HG03108 (cell line): ENCODE data around the gene SNX6.
"Not testable (repeated sequence)": the region's sequence is repeated elsewhere in the genome, so short reads cannot be mapped to it uniquely, and the experiment has no call there.

Experiments used
- ATAC-seq: cut with Tn5 transposase; IDR thresholded peaks from one replicate; pipeline ENCODE4 v1.9.1; 2021; ENCODE audit warnings: moderate library complexity; ENCODE audit not compliant: unreplicated experiment

The SNX6 gene

GRCh38 chr14:34527591-34527990 is 102.4 kb downstream of the SNX6 start:
- no peak for ATAC-seq

DNA sequence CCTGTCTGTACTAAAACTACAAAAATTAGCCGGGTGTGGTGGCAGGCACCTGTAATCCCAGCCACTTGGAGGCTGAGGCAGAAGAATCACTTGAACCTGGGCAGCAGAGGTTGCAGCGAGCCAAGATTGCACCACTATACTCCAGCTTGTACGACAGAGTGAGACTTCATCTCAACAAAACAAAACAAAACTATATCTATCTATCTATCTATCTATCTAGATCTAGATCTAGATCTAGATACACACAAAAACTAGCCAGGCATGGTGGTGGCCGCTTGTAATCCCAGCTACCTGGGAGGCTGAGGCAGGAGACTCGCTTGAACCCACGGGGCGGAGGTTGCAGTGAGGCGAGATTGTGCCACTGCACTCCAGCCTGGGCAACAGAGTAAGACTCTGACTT is 105.7 kb downstream of the SNX6 start:
- ATAC-seq: not testable (repeated sequence)

DNA sequence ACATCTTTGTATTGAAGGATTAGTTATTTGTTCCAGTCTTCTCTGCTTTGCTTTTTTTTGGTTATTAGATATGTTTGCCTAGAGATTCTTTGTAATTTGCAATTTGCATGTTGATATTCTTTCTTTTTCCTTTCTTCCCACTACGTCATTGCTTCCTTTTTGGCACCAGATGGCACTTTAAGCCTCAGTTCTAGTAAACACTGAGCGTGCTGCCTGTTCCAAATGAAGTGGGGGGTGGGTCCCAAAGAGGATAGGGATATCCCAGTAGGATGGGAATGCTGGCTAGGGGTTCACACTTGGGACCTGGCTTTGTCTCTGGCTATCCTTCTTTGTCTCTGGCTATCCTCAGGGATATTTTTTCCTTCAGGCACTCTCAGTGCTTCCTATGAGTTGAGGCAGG is 107.5 kb downstream of the SNX6 start:
- no peak for ATAC-seq

- not testable (repeated sequence) for ATAC-seq
These were observed 108.9 kb downstream of the SNX6 start for GRCh38 chr14:34521071-34521470.

GRCh38 chr14:34520304-34520970 is 109.5 kb downstream of the SNX6 start:
- ATAC-seq: not testable (repeated sequence)
